Testis (tissue), 3 donors: ENCODE results near the gene NFIA. TPM values are rescaled to one million over a fixed set of nuclear protein-coding genes. Genes with fewer than 3 reads are reported as not detected.

Experiments used
- DNase-seq: peaks from one replicate; pipeline ENCODE4 v3.0.0-alpha.2; 2019
- H3K27ac ChIP-seq, 2 donors: fragments of 200-600 bp; sonication (generic); one replicate each; pipeline ENCODE4 v1.5.1; 2019
- H3K27me3 ChIP-seq: fragments of 200-600 bp; sonication (generic); one replicate; pipeline ENCODE4 v1.5.1; 2019
- H3K36me3 ChIP-seq: fragments of 200-600 bp; sonication (generic); one replicate; pipeline ENCODE4 v1.5.1; 2017; ENCODE audit warnings: low read depth; ENCODE audit errors: missing control alignments
- H3K4me1 ChIP-seq: fragments of 200-600 bp; sonication (generic); one replicate; pipeline ENCODE4 v1.5.1; 2019
- H3K4me3 ChIP-seq, 2 donors: fragments of 200-600 bp; sonication (generic); one replicate each; pipeline ENCODE4 v1.5.1; 2017 to 2019
- H3K9me3 ChIP-seq: fragments of 200-600 bp; sonication (generic); one replicate; pipeline ENCODE4 v1.5.1; 2017
- POLR2A ChIP-seq: fragments of 450-650 bp; IDR thresholded peaks from one replicate; pipeline ENCODE4 v1.6.1; 2017; ENCODE audit warnings: antibody characterized with exemption, mild to moderate bottlenecking, moderate library complexity
- WGBS, 2 donors: methylation state at CpG; one replicate each; pipeline ENCODE4 v1.1.5; 2018; 5-methylcytosine and 5-hydroxymethylcytosine counted together
- intact Hi-C: fragments of 100-400 bp; cut with DNase I; formaldehyde crosslinking; loops from one replicate; pipeline ENCODE4 v1.15.1; 2023; ENCODE audit warnings: low total_unique reads
- polyA plus RNA-seq: library from polyadenylated mRNA; stranded (reverse); fragments of 350-450 nt; fragmentation: Illumina TruSeq; extraction: RNeasy Lipid Tissue Mini Kit (QIAGEN cat#74804); gene quantifications from one replicate; pipeline ENCODE4 v1.2.3, GENCODE V29; 2014; ENCODE audit warnings: low read depth, low replicate concordance; ENCODE audit not compliant: insufficient read depth
- total RNA-seq, 2 donors: library from RNA; depleted of rRNA; stranded (reverse); fragments of >200 nt; gene quantifications; one replicate each; pipeline ENCODE4 v1.2.3, GENCODE V29; 2016
- TF ChIP-seq, protein P1 (sequence below), 3 experiments: fragments of 450-650 bp in 2 of 3; fragments of 200-600 bp in 1 of 3; sonication (generic) in 1 of 3; IDR thresholded peaks; one replicate each; pipeline ENCODE4 v1.5.1; 2016 to 2019; ENCODE audit warnings: antibody characterized with exemption in 3 of 3, mild to moderate bottlenecking in 2 of 3, moderate library complexity in 1 of 3

Gene NFIA
- total and polyA plus RNA-seq, 3 donors from 2014 or later, result 11.6 to 78.9 (median 53.5) TPM

GRCh38 chr1:61490924-61491323 is 408.6 kb downstream of the NFIA start:
- intact Hi-C loops, result no loop called here
- no peak overlapping the region for H3K27ac ChIP-seq

DNA sequence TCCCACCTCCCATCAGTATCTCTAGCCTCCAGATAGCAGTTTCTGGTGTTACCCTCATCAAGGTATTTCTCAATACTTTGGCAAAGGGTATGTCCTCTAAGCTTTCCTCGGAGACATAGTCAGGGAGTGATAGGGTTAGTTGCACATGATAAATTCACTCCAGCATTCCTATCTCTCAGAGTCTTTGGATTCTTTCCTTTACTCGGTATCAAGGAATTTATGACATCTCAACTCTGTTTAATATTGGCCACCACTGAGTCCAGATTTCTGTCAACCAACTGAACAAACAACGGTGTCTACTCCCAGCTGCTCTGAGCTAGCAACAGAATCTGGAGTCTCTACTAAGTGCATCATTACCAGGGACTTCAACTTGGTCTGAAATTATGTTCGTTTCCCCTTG is 409.1 kb downstream of the NFIA start:
- Histone ChIP-seq H3K36me3 (no peaks in the 10 kb centered on the region), H3K4me1 (no peaks in the 10 kb centered on the region), H3K9me3 (no peaks in the 10 kb centered on the region), H3K27me3 (no peaks in the 10 kb centered on the region), H3K4me3 (no peak overlapping the region), H3K27ac (no peak overlapping the region)
- 51 to 63% methylated on average over 4 of the region's 4 CpGs for WGBS, 2 donors
- no peak for DNase-seq
- intact Hi-C loops, result no loop called here
- no peak for TF ChIP-seq POLR2A
- TF ChIP-seq, protein P1, sequence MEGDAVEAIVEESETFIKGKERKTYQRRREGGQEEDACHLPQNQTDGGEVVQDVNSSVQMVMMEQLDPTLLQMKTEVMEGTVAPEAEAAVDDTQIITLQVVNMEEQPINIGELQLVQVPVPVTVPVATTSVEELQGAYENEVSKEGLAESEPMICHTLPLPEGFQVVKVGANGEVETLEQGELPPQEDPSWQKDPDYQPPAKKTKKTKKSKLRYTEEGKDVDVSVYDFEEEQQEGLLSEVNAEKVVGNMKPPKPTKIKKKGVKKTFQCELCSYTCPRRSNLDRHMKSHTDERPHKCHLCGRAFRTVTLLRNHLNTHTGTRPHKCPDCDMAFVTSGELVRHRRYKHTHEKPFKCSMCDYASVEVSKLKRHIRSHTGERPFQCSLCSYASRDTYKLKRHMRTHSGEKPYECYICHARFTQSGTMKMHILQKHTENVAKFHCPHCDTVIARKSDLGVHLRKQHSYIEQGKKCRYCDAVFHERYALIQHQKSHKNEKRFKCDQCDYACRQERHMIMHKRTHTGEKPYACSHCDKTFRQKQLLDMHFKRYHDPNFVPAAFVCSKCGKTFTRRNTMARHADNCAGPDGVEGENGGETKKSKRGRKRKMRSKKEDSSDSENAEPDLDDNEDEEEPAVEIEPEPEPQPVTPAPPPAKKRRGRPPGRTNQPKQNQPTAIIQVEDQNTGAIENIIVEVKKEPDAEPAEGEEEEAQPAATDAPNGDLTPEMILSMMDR (IDR thresholded peaks at IDR 0.05), result no peak

More at GRCh38 chr1:61490924-61491323, 408.6 kb downstream of the NFIA start:
- TF ChIP-seq, protein P1 (IDR thresholded peaks at IDR 0.05), result no peak
- no peak for TF ChIP-seq POLR2A
- Histone ChIP-seq H3K4me3 (no peak overlapping the region), H3K9me3 (no peaks in the 10 kb centered on the region), H3K4me1 (no peaks in the 10 kb centered on the region), H3K36me3 (no peaks in the 10 kb centered on the region), H3K27me3 (no peaks in the 10 kb centered on the region)
- 76 to 80% methylated on average over 4 of the region's 4 CpGs for WGBS, 2 donors
- DNase-seq, result no peak

DNA sequence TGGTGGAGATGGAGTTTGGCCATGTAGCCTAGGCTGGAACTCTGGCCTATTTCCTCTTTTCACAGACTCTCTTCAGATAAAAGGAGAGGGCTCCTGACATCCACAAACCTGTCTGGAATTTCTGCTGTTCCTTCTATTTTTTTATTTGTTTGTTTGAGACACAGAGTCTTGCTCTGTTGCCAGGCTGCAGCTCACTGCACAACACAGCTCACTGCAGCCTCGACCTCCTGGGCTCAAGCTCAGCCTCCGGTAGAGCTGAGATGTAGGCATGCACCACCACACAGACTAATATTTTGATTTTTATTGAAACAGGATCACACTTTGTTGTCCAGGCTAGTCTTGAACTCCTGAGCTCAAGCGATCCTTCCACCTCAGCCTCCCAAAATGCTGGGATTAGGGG is 411.6 kb downstream of the NFIA start:
- Histone ChIP-seq H3K27ac (no peak overlapping the region), H3K36me3 (no peaks in the 10 kb centered on the region), H3K9me3 (no peaks in the 10 kb centered on the region), H3K27me3 (no peaks in the 10 kb centered on the region), H3K4me3 (no peak overlapping the region), H3K4me1 (peaks cover 14% of the 10 kb centered on the region)
- intact Hi-C loops, result no loop called here
- no peak for DNase-seq
- 65 to 77% methylated on average over 3 of the region's 3 CpGs for WGBS, 2 donors
- TF ChIP-seq, protein P1 (IDR thresholded peaks at IDR 0.05), result no peak
- no peak for TF ChIP-seq POLR2A

DNA sequence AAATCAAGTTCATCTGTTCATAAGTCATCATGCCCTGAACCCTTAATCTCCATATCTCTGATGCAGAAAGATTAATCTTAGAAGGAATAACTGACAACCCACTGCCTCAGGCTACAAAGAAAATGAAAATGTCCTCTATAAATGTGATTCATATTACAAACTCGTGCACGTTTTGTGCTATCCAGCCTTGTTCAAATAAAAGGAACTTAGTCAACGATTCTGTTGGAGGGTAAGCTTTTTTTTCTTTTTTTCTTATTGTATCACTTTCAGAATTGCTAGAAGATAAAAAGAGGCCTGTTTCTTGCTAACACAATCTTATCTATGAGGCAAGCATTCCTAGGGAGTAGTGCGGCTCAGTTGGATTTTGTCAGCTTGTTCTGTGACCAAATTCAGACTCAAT is 414.1 kb downstream of the NFIA start:
- DNase-seq, result no peak
- Histone ChIP-seq H3K27me3 (no peaks in the 10 kb centered on the region), H3K4me1 (peaks cover 14% of the 10 kb centered on the region), H3K36me3 (no peaks in the 10 kb centered on the region), H3K4me3 (no peak overlapping the region), H3K9me3 (no peaks in the 10 kb centered on the region), H3K27ac (peak overlapping the region; percentile 6 to 48)
- intact Hi-C loops, result no loop called here
- no peak for TF ChIP-seq POLR2A
- TF ChIP-seq, protein P1 (IDR thresholded peaks at IDR 0.05), result no peak
- WGBS, 2 donors, result 53 to 66% methylated on average over 4 of the region's 4 CpGs

DNA sequence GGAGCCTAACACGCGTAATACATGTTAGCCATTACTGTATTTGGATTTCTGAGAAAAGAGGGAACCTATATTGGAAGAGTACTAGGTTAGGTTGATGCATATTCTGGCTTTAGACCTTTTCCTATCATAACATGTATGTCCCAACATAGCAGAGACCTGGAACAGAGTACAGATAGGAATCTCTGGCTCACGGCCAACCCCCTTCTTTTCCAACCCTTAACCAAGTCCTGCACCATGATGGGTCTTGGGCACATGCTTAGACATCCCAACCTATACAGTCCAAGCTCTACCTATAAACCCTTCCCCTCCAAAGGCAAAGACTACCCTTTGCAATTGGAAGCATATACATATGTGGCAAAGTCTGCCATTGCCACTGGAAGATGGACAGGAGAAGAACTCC is 414.7 kb downstream of the NFIA start:
- Histone ChIP-seq H3K27me3 (no peaks in the 10 kb centered on the region), H3K36me3 (no peaks in the 10 kb centered on the region), H3K9me3 (no peaks in the 10 kb centered on the region), H3K27ac (peak overlapping the region; percentile 6 to 48), H3K4me1 (peaks cover 14% of the 10 kb centered on the region), H3K4me3 (no peak overlapping the region)
- WGBS, 2 donors, result 86 to 95% methylated on average over 2 to 3 of the region's 3 CpGs
- no peak for DNase-seq
- TF ChIP-seq POLR2A, result no peak
- TF ChIP-seq, protein P1 (IDR thresholded peaks at IDR 0.05), result no peak
- intact Hi-C loops, result no loop called here
